GM10266 (cell line): ENCODE results near the gene MRPL48.

ENCODE experiments used
- DNase-seq: peaks from one replicate; pipeline ENCODE4 v3.0.0; 2012; ENCODE audit errors: extremely low spot score
- TF ChIP-seq, protein P1 (sequence below): IDR thresholded peaks from 2 replicates; pipeline ENCODE4 v1.5.1; 2012; ENCODE audit warnings: mild to moderate bottlenecking, low read depth; ENCODE audit not compliant: control insufficient read depth, insufficient read depth; ENCODE audit errors: missing control alignments

The MRPL48 gene

DNA sequence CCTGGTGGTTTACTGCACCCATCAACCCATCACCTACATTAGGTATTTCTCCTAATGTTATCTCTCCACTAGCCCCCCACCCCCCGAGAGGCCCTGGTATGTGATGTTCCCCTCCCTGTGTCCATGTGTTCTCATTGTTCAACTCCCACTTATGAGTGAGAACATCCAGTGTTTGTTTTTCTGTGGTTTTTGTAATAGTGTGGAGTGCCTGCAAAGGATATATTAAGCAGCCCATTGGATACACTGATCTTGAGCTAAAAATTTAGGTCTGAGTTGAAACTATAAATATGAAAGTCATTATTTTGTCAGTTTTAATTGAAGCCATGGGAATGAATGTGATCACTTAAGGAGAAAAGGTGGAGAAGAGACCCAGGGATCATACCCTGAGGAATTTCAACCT is 23.0 kb downstream of the MRPL48 start:
- TF ChIP-seq, protein P1, sequence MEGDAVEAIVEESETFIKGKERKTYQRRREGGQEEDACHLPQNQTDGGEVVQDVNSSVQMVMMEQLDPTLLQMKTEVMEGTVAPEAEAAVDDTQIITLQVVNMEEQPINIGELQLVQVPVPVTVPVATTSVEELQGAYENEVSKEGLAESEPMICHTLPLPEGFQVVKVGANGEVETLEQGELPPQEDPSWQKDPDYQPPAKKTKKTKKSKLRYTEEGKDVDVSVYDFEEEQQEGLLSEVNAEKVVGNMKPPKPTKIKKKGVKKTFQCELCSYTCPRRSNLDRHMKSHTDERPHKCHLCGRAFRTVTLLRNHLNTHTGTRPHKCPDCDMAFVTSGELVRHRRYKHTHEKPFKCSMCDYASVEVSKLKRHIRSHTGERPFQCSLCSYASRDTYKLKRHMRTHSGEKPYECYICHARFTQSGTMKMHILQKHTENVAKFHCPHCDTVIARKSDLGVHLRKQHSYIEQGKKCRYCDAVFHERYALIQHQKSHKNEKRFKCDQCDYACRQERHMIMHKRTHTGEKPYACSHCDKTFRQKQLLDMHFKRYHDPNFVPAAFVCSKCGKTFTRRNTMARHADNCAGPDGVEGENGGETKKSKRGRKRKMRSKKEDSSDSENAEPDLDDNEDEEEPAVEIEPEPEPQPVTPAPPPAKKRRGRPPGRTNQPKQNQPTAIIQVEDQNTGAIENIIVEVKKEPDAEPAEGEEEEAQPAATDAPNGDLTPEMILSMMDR, result no peak
- no peak for DNase-seq

DNA sequence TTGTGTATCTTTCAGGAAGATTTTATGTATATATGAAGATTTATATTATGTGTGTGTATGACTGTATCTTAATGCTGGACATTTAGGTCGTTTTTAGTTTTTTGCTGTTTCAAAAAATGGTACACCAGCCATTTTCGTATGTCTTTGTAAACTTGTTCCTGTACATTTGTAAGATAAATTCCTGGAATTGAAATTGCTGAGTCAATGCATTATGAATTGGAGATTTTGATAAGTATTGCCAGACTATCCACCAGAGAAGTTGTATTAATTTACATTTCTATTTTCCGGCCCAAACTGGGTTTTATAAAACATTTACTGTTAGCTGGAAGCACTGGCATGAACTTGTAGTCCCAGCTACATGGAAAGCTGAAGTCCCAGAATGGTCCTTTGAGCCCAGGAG is 24.6 kb downstream of the MRPL48 start:
- DNase-seq, result no peak
- TF ChIP-seq, protein P1, result no peak

DNA sequence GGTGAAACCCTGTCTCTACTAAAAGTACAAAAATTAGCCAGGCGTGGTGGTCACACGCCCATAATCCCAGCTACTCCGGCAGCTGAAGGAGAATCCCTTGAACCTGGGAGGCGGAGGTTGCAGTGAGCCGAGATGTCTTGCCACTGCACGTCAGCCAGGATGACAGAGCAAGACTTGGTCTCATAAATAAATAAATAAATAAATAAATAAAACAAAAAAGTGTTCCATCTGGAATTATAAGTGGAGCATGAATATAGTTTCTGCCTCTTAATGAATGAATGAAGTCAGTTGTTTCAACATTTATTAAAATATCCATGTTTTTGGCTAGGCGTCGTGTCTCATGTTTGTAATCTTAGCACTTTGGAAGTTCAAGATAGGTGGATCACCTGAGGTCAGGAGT is 27.1 kb downstream of the MRPL48 start:
- DNase-seq, result no peak
- TF ChIP-seq, protein P1, result no peak

DNA sequence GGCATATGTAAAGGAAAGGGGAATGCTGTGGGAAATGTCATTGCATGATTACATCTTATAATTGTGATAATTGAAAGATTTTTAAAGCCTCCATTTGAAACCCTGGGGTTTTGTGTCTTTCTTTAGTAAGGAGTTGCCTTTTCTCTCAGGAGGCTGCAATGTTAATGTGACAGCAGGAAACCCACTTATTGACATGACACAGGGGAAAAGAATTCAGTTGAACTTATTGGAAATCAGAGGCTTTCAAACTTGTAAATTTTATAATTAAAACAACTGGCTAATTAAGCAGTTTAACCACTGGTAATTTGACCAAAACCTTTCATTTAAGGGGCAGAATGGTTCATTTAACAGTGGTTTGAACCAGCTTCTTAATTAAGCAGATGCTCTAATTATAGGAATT is 31.2 kb downstream of the MRPL48 start:
- no peak for DNase-seq

DNA sequence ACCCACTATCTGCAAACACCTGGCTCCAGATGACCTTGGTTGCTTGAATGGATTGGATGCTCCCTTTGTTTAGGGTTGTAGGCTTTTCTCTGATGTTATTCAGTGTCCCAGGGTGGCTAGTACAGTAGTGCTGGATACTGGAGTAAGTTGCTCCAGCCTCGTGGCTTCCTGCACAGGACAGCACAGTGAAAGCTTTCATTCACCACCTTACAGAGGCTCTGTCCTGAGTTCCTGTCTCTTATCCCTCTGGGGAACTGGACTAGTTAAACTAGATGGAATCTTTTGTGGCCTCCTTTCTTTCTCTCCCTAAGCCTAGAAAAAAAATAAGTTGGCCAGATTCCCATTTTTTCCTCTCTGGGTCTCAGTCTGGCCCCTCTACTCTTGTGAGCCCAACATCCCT is 42.6 kb downstream of the MRPL48 start:
- TF ChIP-seq, protein P1, result no peak
- no peak for DNase-seq

More for the DNA sequence above, 31.2 kb downstream of the MRPL48 start:
- TF ChIP-seq, protein P1, result no peak

DNA sequence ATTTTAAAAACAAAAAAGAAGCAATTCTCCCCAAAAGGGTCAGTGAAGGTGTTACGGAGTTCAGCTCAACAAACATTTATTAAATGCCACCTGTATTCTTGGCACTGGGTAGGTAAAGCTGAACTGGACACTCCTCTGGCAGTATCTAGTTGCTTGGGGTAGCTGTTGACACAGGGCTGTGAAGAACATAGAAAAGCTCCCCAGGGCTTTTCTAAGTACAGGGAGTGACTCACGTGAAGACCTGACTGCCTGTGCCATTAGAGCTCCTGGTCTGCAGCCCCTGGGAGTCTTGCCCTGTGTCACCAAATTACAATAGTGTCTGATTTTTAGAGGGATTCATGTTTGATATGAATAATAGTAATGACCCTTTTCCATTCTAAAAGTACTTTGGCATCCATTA is 45.4 kb downstream of the MRPL48 start:
- TF ChIP-seq, protein P1, result no peak
- DNase-seq, result no peak

DNA sequence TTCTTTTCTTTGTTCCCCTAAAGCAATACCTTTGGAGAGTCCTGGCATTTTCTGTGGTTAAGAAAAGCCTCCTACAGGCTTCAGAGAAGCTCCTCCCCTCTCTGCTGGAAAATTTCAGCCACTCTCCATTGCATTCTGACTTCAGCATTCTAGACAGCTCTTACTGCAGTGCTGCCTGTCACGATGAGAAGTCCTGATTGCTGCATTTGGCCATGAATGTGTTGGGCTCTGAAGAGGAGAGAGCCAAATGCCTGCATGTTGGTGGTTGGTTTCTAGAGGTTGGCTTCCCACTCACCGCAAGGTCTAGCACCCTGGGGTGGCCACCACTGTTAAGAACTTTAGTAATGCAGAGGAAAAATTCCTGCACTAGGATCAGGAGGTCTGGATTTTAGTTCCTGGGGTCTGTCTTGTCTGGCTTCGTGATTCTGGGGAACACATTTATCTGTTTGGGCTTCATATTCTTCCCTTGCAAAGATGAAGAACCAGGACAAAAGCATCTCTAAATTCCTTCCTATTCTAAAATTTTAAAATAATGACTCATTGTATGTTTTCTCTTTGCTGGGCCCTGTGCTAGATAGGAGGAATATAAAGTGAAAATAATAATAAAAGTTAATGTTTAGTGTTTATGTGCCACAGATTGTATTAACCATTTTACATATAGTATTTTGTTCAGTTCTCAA is 50.9 kb downstream of the MRPL48 start:
- DNase-seq, result no peak
- TF ChIP-seq, protein P1, result no peak
